Activated CD4-positive, alpha-beta T cell treated with anti-CD3 and anti-CD28 coated beads, Interleukin-2, amount 10 ng/mL, durations not matched to agents 7 days and 5 days (primary cell): ENCODE measurements around the gene GRM7. TPM values are rescaled to one million over a fixed set of nuclear protein-coding genes. Genes with fewer than 3 reads are reported as not detected.

ENCODE experiments used
- CTCF ChIA-PET: fragments of 350-600 bp; sonication (Branson Sonifier 250); formaldehyde crosslinking; loops from one replicate; lab custom pipeline; 2021; ENCODE audit warnings: antibody characterized with exemption; lab: Charles Lee
- POLR2A ChIA-PET: fragments of 350-600 bp; sonication (Branson Sonifier 250); formaldehyde crosslinking; loops from one replicate; lab custom pipeline; 2021; ENCODE audit warnings: antibody characterized with exemption; lab: Charles Lee
- DNase-seq: peaks from one replicate; pipeline ENCODE4 v3.0.0-alpha.2; 2020
- H3K27ac Mint-ChIP-seq: one replicate; pipeline ENCODE4 v1.8.0; 2021; ENCODE audit warnings: mild to moderate bottlenecking, moderate library complexity, mixed read lengths
- H3K27me3 Mint-ChIP-seq: one replicate; pipeline ENCODE4 v1.8.0; 2021; ENCODE audit warnings: mixed read lengths
- H3K36me3 Mint-ChIP-seq: one replicate; pipeline ENCODE4 v1.8.0; 2021; ENCODE audit warnings: low read depth, mixed read lengths
- H3K4me1 Mint-ChIP-seq: one replicate; pipeline ENCODE4 v1.8.0; 2021; ENCODE audit warnings: mixed read lengths
- H3K4me3 Mint-ChIP-seq: one replicate; pipeline ENCODE4 v1.8.0; 2021; ENCODE audit warnings: mild to moderate bottlenecking, moderate library complexity, mixed read lengths
- H3K9me3 Mint-ChIP-seq: one replicate; pipeline ENCODE4 v1.8.0; 2021; ENCODE audit warnings: mixed read lengths
- total RNA-seq, 2 experiments: library from RNA; stranded (reverse); gene quantifications; one replicate each; pipeline ENCODE4 v1.2.3, GENCODE V29; 2021

GRM7 gene
- total RNA-seq, 2 experiments from 2014 or later = not detected

GRCh38 chr3:7498715-7499114, 637.8 kb downstream of the GRM7 start:
- no peaks in the 10 kb centered on the region for H3K9me3 Mint-ChIP-seq
- POLR2A ChIA-PET = no interaction called here
- H3K27ac Mint-ChIP-seq = no peak overlapping the region
- no peak overlapping the region for H3K4me3 Mint-ChIP-seq
- DNase-seq = no peak
- CTCF ChIA-PET = no interaction called here
- no peaks in the 10 kb centered on the region for H3K36me3 Mint-ChIP-seq
- H3K27me3 Mint-ChIP-seq = no peaks in the 10 kb centered on the region
- no peaks in the 10 kb centered on the region for H3K4me1 Mint-ChIP-seq

- Mint-ChIP-seq H3K27me3 (no peaks in the 10 kb centered on the region), H3K27ac (no peak overlapping the region), H3K36me3 (no peaks in the 10 kb centered on the region), H3K9me3 (no peaks in the 10 kb centered on the region), H3K4me3 (no peak overlapping the region), H3K4me1 (no peaks in the 10 kb centered on the region)
- CTCF ChIA-PET = no interaction called here
- POLR2A ChIA-PET = no interaction called here
- no peak for DNase-seq
Measured at GRCh38 chr3:7503431-7503830, 642.5 kb downstream of the GRM7 start.

- H3K9me3 Mint-ChIP-seq = no peaks in the 10 kb centered on the region
- H3K27me3 Mint-ChIP-seq = no peaks in the 10 kb centered on the region
- ChIA-PET POLR2A (no interaction called here), CTCF (no interaction called here)
- no peak for DNase-seq
- no peak overlapping the region for H3K4me3 Mint-ChIP-seq
- H3K36me3 Mint-ChIP-seq = no peaks in the 10 kb centered on the region
- no peak overlapping the region for H3K27ac Mint-ChIP-seq
- no peaks in the 10 kb centered on the region for H3K4me1 Mint-ChIP-seq
Measured at GRCh38 chr3:7504886-7505775, 644.2 kb downstream of the GRM7 start.

DNA sequence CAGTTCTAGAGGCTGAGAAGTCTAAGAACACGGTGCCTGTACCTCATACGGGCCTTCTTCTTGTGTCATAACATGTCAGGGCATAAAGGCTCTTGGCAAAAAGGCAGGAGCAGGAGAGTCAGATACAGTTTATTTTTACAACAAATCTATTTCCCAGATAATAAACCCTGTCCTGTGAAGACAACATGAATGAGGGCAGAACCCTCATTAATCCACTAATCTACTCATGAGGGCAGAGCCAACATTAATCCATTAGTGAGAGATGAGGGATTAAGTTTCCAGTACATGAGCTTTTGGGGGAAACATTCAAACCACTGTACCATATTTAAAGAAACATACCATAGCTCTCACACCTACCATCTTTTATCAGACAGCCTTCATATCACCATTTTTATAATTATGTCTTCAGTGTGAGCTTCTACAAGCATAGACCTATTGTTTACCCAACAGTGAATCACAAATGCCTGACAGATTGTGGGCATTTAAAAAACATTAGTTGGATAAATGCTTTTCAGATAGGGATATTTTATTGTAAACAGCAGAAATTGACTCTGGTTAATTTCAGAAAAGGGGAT, 645.8 kb downstream of the GRM7 start:
- Mint-ChIP-seq H3K27me3 (no peaks in the 10 kb centered on the region), H3K4me1 (no peaks in the 10 kb centered on the region), H3K4me3 (no peak overlapping the region), H3K9me3 (no peaks in the 10 kb centered on the region), H3K36me3 (no peaks in the 10 kb centered on the region), H3K27ac (no peak overlapping the region)
- DNase-seq = no peak
- ChIA-PET POLR2A (no interaction called here), CTCF (interaction anchor here (0.6 kb wide), 1 partner anchor 169 kb away, joined by 3 read pairs; no protein-coding TSS in a partner anchor)

GRCh38 chr3:7508821-7509220, 647.9 kb downstream of the GRM7 start:
- CTCF ChIA-PET = no interaction called here
- Mint-ChIP-seq H3K36me3 (no peaks in the 10 kb centered on the region), H3K9me3 (no peaks in the 10 kb centered on the region), H3K4me3 (no peak overlapping the region), H3K27me3 (no peaks in the 10 kb centered on the region), H3K4me1 (no peaks in the 10 kb centered on the region), H3K27ac (no peak overlapping the region)
- no peak for DNase-seq
- POLR2A ChIA-PET = no interaction called here

DNA sequence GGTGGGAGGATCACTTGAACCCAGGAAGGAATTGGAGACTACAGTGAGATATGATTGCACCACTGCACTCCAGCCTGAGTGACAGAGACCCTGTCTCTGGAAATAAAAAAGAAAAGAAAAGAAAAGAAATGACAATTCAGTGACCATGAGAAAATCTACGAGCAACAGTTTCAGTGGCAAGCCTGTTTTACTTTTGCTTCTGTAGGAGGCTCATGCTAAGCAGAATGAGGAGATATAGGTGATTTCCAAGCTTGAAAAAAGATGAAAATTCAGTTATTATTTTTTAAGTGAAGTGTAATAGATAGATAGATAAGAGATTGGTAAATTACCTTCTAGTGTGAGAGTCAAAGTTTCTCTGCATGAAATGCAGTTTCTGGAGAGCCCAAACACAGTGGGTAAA, 651.1 kb downstream of the GRM7 start:
- DNase-seq = no peak
- Mint-ChIP-seq H3K27ac (no peak overlapping the region), H3K4me1 (no peaks in the 10 kb centered on the region), H3K9me3 (no peaks in the 10 kb centered on the region), H3K4me3 (no peak overlapping the region), H3K36me3 (no peaks in the 10 kb centered on the region), H3K27me3 (no peaks in the 10 kb centered on the region)
- ChIA-PET CTCF (interaction anchor here (0.7 kb wide), 1 partner anchor 58 kb away, joined by 3 read pairs; no protein-coding TSS in a partner anchor), POLR2A (no interaction called here)

DNA sequence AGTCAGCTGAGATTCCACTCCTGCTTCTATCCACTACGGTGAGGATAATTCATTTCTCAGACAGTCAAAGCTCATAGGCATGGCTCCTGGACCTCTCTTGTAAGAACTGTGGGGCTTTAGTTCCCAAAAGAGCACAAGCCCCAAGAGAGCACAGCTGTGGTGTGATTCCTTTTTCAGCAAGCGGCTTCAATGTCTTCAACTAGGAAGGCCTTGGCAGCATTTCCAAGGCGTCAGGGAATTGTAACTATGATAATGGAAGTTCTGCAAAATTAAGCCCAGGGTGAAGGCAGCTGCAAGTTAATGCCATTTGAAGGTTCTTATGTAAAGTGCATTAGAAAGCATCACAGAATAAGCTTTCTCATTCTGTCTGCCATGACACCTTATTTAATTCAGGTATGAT, 657.1 kb downstream of the GRM7 start:
- no peak overlapping the region for H3K27ac Mint-ChIP-seq
- POLR2A ChIA-PET = no interaction called here
- no peaks in the 10 kb centered on the region for H3K9me3 Mint-ChIP-seq
- no peak for DNase-seq
- H3K36me3 Mint-ChIP-seq = no peaks in the 10 kb centered on the region
- H3K4me1 Mint-ChIP-seq = no peaks in the 10 kb centered on the region
- CTCF ChIA-PET = no interaction called here
- H3K4me3 Mint-ChIP-seq = no peak overlapping the region
- H3K27me3 Mint-ChIP-seq = no peaks in the 10 kb centered on the region

DNA sequence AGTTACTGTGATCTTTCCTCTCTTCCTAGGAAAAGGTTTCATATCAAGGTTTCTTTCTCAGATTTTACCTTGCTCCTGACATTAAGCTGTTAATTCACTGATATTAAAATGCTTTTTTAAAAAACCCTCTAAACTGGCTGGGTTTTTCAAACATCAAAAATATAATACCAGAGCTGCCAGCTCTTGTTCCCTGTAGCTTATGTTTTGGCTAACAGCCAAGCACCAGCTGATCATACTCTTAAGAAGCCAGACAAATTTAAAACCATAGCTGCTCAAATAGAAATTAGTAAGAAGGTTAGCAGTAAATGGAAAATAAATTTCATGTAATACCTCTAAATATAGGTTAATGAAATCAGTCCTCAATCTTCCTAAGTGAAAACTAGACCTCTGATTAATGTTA, 657.5 kb downstream of the GRM7 start:
- ChIA-PET POLR2A (no interaction called here), CTCF (no interaction called here)
- Mint-ChIP-seq H3K4me1 (no peaks in the 10 kb centered on the region), H3K27ac (no peak overlapping the region), H3K9me3 (peaks cover under 1% of the 10 kb centered on the region), H3K27me3 (no peaks in the 10 kb centered on the region), H3K36me3 (no peaks in the 10 kb centered on the region), H3K4me3 (no peak overlapping the region)
- no peak for DNase-seq

DNA sequence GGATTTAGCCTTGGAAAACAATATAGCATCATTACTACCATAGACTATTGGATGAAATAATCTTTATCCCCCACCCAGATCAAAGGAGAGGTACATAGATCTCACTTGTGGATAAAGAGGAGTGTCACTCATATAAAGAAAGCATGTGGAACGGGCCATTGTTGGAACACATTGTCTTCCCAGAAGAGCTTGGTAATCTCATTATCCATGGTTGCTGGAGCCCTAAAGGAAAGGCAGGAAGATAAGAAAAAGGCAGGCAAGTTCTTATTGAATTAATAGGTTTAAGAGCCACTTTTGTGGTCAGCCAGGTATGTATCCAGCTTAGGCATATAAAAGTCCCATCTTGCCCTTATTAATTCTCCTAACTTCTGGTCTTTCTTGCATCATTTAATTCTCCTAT, 659.1 kb downstream of the GRM7 start:
- H3K27me3 Mint-ChIP-seq = no peaks in the 10 kb centered on the region
- no peak overlapping the region for H3K4me3 Mint-ChIP-seq
- no peak overlapping the region for H3K27ac Mint-ChIP-seq
- H3K4me1 Mint-ChIP-seq = no peaks in the 10 kb centered on the region
- no peaks in the 10 kb centered on the region for H3K36me3 Mint-ChIP-seq
- H3K9me3 Mint-ChIP-seq = peaks cover 3% of the 10 kb centered on the region
- CTCF ChIA-PET = no interaction called here
- POLR2A ChIA-PET = no interaction called here
- DNase-seq = no peak

DNA sequence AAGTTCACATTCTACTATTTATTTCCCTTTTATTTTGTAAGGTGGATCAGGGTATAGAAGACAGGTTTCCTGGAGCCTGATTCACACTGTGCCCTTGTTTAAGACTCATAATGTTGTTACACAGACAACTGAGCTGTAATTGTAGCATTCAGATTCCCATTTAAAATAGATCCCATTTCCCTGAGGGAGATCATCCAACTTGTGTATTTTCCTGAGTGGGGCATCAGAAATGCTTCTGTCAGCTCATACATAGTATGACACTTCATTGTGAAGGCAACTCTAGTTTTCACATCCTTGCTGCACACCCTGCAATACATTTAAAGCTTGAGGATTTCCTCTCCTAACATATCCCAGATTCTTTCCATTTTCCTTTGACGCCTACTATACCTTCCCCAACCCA, 659.7 kb downstream of the GRM7 start:
- no peak for DNase-seq
- CTCF ChIA-PET = no interaction called here
- Mint-ChIP-seq H3K4me3 (no peak overlapping the region), H3K4me1 (no peaks in the 10 kb centered on the region), H3K9me3 (peaks cover 3% of the 10 kb centered on the region), H3K36me3 (no peaks in the 10 kb centered on the region), H3K27ac (no peak overlapping the region), H3K27me3 (no peaks in the 10 kb centered on the region)
- POLR2A ChIA-PET = no interaction called here

GRCh38 chr3:7536510-7536909, 675.6 kb downstream of the GRM7 start:
- Mint-ChIP-seq H3K27ac (no peak overlapping the region), H3K9me3 (peaks cover 3% of the 10 kb centered on the region), H3K27me3 (no peaks in the 10 kb centered on the region), H3K4me3 (no peak overlapping the region), H3K4me1 (no peaks in the 10 kb centered on the region), H3K36me3 (no peaks in the 10 kb centered on the region)
- ChIA-PET POLR2A (no interaction called here), CTCF (no interaction called here)
- DNase-seq = no peak

- Mint-ChIP-seq H3K9me3 (peaks cover 3% of the 10 kb centered on the region), H3K4me1 (no peaks in the 10 kb centered on the region), H3K27me3 (no peaks in the 10 kb centered on the region), H3K36me3 (no peaks in the 10 kb centered on the region), H3K27ac (no peak overlapping the region), H3K4me3 (no peak overlapping the region)
- no peak for DNase-seq
- POLR2A ChIA-PET = no interaction called here
- CTCF ChIA-PET = no interaction called here
Measured at GRCh38 chr3:7536921-7537320, 676.0 kb downstream of the GRM7 start.

DNA sequence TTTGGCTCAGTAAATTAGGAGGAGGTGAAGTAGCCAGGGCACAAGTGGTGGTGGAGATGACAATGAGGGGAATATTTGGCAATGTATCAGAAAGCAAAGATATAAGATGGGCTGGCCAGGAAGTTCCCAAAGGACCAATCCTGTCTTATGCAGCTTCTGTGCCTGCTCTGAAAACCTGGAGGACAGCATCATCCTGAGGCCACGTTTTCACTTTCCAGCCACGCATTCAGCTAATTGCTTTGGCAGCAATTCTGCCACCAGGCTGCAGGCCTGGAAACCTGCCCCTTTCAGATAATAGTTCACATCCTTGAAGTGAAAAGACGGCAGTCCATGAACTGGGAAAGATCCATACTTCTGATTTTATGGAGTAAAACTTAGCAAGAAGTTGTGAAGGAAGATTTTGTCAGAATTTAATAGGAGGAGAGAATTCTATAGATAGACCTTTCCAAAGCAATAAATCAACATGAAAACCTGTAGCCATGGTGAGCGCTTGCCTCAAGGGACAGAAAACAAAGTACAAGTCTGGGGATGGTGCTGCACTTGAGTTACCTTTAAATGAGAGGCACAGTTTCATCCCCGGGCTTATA, 682.5 kb downstream of the GRM7 start:
- no peak overlapping the region for H3K4me3 Mint-ChIP-seq
- CTCF ChIA-PET = no interaction called here
- no peaks in the 10 kb centered on the region for H3K9me3 Mint-ChIP-seq
- no peak overlapping the region for H3K27ac Mint-ChIP-seq
- POLR2A ChIA-PET = no interaction called here
- DNase-seq = no peak
- no peaks in the 10 kb centered on the region for H3K4me1 Mint-ChIP-seq
- no peaks in the 10 kb centered on the region for H3K36me3 Mint-ChIP-seq
- no peaks in the 10 kb centered on the region for H3K27me3 Mint-ChIP-seq
